GM18870 (cell line): ENCODE data around the gene MORF4L2.

Source experiments
- ATAC-seq: cut with Tn5 transposase; IDR thresholded peaks from one replicate; pipeline ENCODE4 v1.9.1; 2021; ENCODE audit warnings: moderate library complexity; ENCODE audit not compliant: unreplicated experiment

The MORF4L2 gene

GRCh38 chrX:103637604-103638338, 48.7 kb downstream of the MORF4L2 start:
- ATAC-seq, result no peak

- no peak for ATAC-seq
These were observed 51.1 kb downstream of the MORF4L2 start for GRCh38 chrX:103635436-103635835.

GRCh38 chrX:103631145-103631544, 55.4 kb downstream of the MORF4L2 start:
- ATAC-seq, result no peak

GRCh38 chrX:103630171-103630511, 56.4 kb downstream of the MORF4L2 start:
- no peak for ATAC-seq

- no peak for ATAC-seq
These were observed 57.0 kb downstream of the MORF4L2 start for GRCh38 chrX:103629318-103630170.

GRCh38 chrX:103628386-103629317, 57.8 kb downstream of the MORF4L2 start, which contains the start of gene TCEAL1:
TCEAL1 (plus strand) TSS chrX:103628975; CDS start chrX:103629917, 942 bp downstream.
- peak; percentile 50 for ATAC-seq

- ATAC-seq, result no peak
These were observed 59.6 kb downstream of the MORF4L2 start for GRCh38 chrX:103626855-103627254.
